ENCODE data around the gene SLC9A8. TPM values are rescaled to one million over a fixed set of nuclear protein-coding genes. Genes with fewer than 3 reads are reported as not detected.

The SLC9A8 gene
- total RNA-seq, 1 donor: 6.9 TPM

DNA sequence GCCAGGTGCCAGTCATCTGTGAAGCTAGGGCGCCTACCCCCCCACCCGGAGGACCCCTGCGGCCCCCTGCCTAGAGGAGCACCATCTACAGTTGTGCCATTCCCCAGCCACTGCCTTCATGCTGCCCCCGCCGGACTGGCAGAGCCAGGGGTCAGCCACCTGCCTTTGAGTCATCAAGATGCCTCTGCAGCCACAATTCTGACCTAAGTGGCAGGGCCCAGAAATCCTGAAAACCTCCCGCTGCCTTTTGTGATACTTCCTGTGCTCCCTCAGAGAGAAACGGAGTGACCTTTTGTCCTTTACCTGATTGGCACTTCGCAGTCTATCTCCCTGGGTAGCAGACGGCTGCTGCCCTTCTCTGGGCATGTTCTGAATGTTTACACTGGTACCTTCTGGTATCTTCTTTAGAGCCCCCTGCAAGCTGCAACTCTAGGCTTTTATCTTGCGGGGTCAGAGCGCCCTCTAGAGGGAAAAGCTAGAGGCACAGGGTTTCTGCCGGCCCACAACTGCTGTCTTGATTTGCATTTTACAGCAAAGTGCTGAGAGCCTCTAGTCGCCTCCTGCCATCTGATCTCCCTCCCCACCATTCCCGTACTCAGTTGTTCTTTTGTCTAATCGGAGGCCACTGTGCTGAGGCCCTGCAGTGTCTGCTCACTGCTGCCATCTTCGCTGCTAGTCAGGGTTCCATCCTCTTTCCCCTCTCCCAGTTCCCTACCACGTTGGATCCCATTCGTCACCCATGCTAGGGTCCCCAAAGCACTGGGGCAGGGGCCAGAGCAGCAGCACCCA, 75.8 kb downstream of the SLC9A8 start:
- H3K27ac ChIP-seq (ENCODE audit: low read depth, low read length): no peak overlapping the region
- TF ChIP-seq, protein P1, sequence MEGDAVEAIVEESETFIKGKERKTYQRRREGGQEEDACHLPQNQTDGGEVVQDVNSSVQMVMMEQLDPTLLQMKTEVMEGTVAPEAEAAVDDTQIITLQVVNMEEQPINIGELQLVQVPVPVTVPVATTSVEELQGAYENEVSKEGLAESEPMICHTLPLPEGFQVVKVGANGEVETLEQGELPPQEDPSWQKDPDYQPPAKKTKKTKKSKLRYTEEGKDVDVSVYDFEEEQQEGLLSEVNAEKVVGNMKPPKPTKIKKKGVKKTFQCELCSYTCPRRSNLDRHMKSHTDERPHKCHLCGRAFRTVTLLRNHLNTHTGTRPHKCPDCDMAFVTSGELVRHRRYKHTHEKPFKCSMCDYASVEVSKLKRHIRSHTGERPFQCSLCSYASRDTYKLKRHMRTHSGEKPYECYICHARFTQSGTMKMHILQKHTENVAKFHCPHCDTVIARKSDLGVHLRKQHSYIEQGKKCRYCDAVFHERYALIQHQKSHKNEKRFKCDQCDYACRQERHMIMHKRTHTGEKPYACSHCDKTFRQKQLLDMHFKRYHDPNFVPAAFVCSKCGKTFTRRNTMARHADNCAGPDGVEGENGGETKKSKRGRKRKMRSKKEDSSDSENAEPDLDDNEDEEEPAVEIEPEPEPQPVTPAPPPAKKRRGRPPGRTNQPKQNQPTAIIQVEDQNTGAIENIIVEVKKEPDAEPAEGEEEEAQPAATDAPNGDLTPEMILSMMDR (IDR thresholded peaks at IDR 0.05; ENCODE audit: extremely low read depth, low read depth, low read length): peak; percentile 95
- H3K4me1 ChIP-seq (ENCODE audit: insufficient read depth, low read length): peaks cover 29% of the 10 kb centered on the region
- H3K9me3 ChIP-seq (ENCODE audit: low read depth, low read length): no peaks in the 10 kb centered on the region
- H3K4me3 ChIP-seq (ENCODE audit: insufficient read depth, low read length): no peak overlapping the region
- no peaks in the 10 kb centered on the region for H3K27me3 ChIP-seq (ENCODE audit: insufficient read depth, low read length)
- no peak overlapping the region for H3K4me2 ChIP-seq (ENCODE audit: insufficient read depth, low read length)
- peak; percentile 91 for DNase-seq (ENCODE audit: insufficient read length, low spot score, missing footprints)
- peaks cover 8% of the 10 kb centered on the region for H3K36me3 ChIP-seq (ENCODE audit: insufficient read depth, low read length)
- H2AFZ ChIP-seq (ENCODE audit: low read length): no peak overlapping the region
- peaks cover 10% of the 10 kb centered on the region for H4K20me1 ChIP-seq (ENCODE audit: insufficient read depth, low read length)
- peaks cover 2% of the 10 kb centered on the region for H3K79me2 ChIP-seq (ENCODE audit: insufficient read depth, low read length)

DNA sequence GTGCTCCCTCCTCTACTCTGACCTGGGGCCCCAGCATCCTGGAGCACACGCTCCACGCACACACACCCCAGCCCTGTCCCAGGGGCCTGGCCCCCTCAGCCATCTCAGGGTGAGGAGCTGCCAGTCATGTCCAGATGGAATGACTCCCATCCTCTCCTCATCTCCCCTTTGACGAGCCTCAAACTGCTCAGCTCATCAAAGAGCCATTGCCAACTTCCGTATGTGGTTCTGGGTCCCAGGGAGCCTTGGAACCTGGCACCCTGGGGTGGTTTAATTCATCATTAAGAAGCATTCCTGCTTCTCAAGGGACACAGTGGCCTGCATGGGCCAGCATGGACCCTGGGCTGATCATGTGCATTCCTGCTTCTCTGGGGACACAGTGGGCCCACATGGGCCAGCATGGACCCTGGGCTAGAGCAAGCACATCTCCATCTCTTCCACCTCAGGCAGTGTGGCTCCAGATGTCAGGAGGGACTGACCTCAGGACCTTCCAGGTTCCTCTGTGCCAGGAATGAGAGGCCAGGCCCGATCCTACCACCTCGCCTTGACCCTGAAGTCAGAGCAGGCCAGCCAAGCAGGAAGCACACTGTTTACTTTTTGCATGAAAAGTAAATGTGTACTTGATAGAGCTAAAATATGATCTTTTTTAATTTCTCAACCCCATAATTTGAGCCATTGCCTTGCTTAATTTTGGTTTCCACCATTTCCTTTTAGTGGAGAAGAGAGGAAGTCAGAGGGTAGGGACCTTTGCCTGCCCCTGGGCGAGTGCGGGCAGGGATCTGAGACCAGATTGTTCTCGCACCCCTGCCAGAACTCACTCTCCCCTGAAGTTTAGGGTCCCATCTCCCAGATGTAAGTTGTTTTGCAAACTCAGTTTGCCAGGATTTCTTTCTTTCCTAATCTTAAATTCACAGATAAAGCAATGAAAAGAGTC, 76.6 kb downstream of the SLC9A8 start:
- no peak for DNase-seq (ENCODE audit: insufficient read length, low spot score, missing footprints)
- Histone ChIP-seq H3K4me2 (ENCODE audit: insufficient read depth, low read length) (no peak overlapping the region), H3K9me3 (ENCODE audit: low read depth, low read length) (no peaks in the 10 kb centered on the region), H3K36me3 (ENCODE audit: insufficient read depth, low read length) (peaks cover 8% of the 10 kb centered on the region), H3K4me3 (ENCODE audit: insufficient read depth, low read length) (no peak overlapping the region), H3K4me1 (ENCODE audit: insufficient read depth, low read length) (peaks cover 38% of the 10 kb centered on the region), H3K27me3 (ENCODE audit: insufficient read depth, low read length) (no peaks in the 10 kb centered on the region), H4K20me1 (ENCODE audit: insufficient read depth, low read length) (peaks cover 10% of the 10 kb centered on the region), H3K79me2 (ENCODE audit: insufficient read depth, low read length) (peaks cover 2% of the 10 kb centered on the region), H3K27ac (ENCODE audit: low read depth, low read length) (no peak overlapping the region), H2AFZ (ENCODE audit: low read length) (no peak overlapping the region)
- TF ChIP-seq, protein P1 (IDR thresholded peaks at IDR 0.05; ENCODE audit: extremely low read depth, low read depth, low read length): no peak

DNA sequence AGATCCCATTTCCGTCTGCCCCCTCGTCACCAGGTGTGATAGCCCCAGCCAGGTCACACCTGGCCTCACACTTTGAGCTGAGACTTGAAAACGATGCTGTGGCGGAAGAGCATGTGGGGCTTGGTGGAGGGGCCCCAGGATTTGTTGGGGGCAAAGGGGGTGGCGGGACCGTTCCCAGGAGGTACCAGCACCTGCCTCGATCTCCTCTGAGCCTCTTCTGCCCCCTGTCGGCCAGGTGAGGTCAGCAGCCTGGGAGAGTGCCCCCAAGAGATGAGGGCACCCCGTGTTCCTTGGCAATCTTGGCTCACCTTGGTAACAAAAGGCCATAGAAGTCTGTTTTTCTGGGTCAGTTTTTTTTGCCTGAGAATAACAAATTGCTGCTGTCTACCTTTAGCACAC, 77.3 kb downstream of the SLC9A8 start:
- Histone ChIP-seq H2AFZ (ENCODE audit: low read length) (no peak overlapping the region), H3K27ac (ENCODE audit: low read depth, low read length) (no peak overlapping the region), H3K4me1 (ENCODE audit: insufficient read depth, low read length) (peaks cover 39% of the 10 kb centered on the region), H4K20me1 (ENCODE audit: insufficient read depth, low read length) (peaks cover 10% of the 10 kb centered on the region), H3K27me3 (ENCODE audit: insufficient read depth, low read length) (no peaks in the 10 kb centered on the region), H3K36me3 (ENCODE audit: insufficient read depth, low read length) (peaks cover 5% of the 10 kb centered on the region), H3K4me2 (ENCODE audit: insufficient read depth, low read length) (no peak overlapping the region), H3K9me3 (ENCODE audit: low read depth, low read length) (no peaks in the 10 kb centered on the region), H3K4me3 (ENCODE audit: insufficient read depth, low read length) (no peak overlapping the region), H3K79me2 (ENCODE audit: insufficient read depth, low read length) (peaks cover 2% of the 10 kb centered on the region)
- no peak for DNase-seq (ENCODE audit: insufficient read length, low spot score, missing footprints)
- TF ChIP-seq, protein P1 (IDR thresholded peaks at IDR 0.05; ENCODE audit: extremely low read depth, low read depth, low read length): no peak

Measured in osteoblast (primary cell).